HAP-1 (cell line): ENCODE data around the gene PIGH.
A peak's percentile ranks its signal among the peaks of the same experiment; 100 is the strongest.

Experiments
- DNase-seq, 2 experiments: peaks; one replicate each; pipeline ENCODE4 v3.0.0-alpha.2; 2016 to 2020; ENCODE audit warnings: low spot score in 2 of 2
- H3K27me3 ChIP-seq: fragments of 250-450 bp; sonication (Bioruptor Pico); 2 replicates; pipeline ENCODE4 v1.5.1; 2020; ENCODE audit warnings: low read depth, mild to moderate bottlenecking, moderate library complexity
- H3K36me3 ChIP-seq: fragments of 250-450 bp; sonication (Bioruptor Pico); replicated peaks from 2 replicates; pipeline ENCODE4 v1.5.1; 2020; ENCODE audit warnings: mild to moderate bottlenecking
- H3K4me1 ChIP-seq: fragments of 250-450 bp; sonication (Bioruptor Pico); 2 replicates; pipeline ENCODE4 v1.5.1; 2020; ENCODE audit warnings: mild to moderate bottlenecking
- H3K4me3 ChIP-seq: fragments of 250-450 bp; sonication (Bioruptor Pico); 2 replicates; pipeline ENCODE4 v1.5.1; 2020; ENCODE audit warnings: mild to moderate bottlenecking, moderate library complexity
- H3K9me3 ChIP-seq: fragments of 250-450 bp; sonication (Bioruptor Pico); 2 replicates; pipeline ENCODE4 v1.5.1; 2020; ENCODE audit warnings: mild to moderate bottlenecking, moderate library complexity
- in situ Hi-C: fragments of 300-500 bp; cut with MboI; formaldehyde crosslinking; loops from 3 replicates; pipeline ENCODE4 v1.14.3; 2020; ENCODE audit warnings: low sequenced_read_pairs, inconsistent platforms, mixed read lengths

The PIGH gene

DNA sequence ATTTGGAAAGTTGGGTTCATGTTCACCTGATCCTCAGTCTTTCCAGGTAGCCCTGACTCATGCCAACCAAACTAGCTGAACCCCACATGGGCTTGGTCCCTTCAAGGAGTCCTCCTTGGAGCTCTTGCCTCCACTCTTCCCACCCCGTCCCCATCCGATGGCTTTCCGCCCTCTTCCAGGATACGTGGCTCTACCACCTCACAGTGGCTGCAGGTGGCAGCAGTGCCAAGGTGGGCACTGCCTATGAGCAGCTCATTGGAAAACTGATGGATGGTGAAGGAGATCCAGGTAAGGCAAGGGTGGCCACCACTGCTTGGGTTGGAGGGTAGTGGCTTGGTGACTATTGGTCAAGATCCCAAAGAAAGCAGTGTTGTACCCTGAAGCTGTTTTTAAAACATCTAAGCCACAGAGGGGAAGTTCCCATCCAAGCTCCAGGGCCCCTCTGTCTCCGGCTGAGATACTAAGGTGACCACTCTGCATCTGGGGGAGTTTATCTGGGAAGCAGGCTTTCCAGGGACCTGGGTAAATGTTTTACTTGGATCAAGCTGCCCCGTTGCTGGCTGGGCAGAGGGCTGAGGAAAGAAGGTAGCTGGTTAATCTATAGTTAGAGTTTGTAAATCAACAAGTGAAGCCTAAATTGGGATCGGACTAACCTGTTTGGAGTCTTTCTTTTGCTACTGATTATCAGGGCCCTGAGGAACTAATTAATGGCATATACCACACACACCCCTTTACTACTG is 23.7 kb downstream of the PIGH start:
- Histone ChIP-seq H3K4me3 (no peak overlapping the region), H3K36me3 (no peaks in the 10 kb centered on the region; the same call in 1 of the 2 replicates), H3K4me1 (no peaks in the 10 kb centered on the region), H3K27me3 (no peaks in the 10 kb centered on the region), H3K9me3 (no peaks in the 10 kb centered on the region)
- DNase-seq = no peak
- in situ Hi-C loops = loop anchor here (10.0 kb wide), 1 partner anchor 152 kb away; no protein-coding TSS in a partner anchor

DNA sequence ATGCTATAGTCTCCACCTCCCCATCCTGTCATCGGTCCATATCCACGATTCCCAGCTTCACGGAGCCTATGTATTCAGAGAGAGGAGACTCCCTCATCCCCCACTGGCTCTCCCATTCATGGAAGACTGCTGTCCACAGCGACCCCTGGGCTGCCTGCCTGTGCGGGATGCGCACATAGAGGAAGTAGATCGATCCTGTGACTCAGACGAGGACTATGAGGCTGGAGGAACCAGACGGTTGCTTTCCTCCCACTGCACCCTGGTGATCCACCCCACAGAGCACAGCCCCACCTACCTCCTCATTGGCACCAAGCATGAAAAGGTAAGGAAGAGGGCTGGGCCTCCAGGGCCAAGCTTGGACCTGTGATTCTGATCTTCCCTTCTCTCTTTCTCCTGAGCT is 24.4 kb downstream of the PIGH start:
- in situ Hi-C loops = loop anchor here (10.0 kb wide), 1 partner anchor 151 kb away; no protein-coding TSS in a partner anchor
- Histone ChIP-seq H3K4me3 (no peak overlapping the region), H3K4me1 (no peaks in the 10 kb centered on the region), H3K36me3 (no peaks in the 10 kb centered on the region; the same call in 1 of the 2 replicates), H3K9me3 (no peaks in the 10 kb centered on the region), H3K27me3 (no peaks in the 10 kb centered on the region)
- no peak for DNase-seq

DNA sequence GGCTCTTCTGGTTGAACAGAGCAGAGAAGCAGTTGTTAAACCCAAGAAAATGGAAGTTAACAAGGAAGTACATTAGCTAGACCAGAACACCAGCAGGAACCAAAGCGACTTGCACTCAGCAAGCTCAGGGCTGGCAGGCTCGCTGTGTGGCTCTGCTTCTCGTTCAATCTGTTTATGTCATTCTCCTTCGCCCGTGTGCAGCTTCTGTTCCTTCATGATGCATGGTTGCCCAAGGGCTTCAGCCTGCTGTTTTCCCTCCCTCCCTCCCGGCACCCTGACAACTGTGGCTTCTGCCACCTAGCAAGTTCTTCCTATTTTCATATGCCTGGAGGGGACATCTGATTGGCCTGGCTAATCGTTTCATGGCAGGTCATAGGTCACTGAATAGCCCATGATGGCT is 25.3 kb downstream of the PIGH start:
- Histone ChIP-seq H3K36me3 (no peaks in the 10 kb centered on the region; the same call in 1 of the 2 replicates), H3K9me3 (no peaks in the 10 kb centered on the region), H3K27me3 (no peaks in the 10 kb centered on the region), H3K4me1 (no peaks in the 10 kb centered on the region), H3K4me3 (no peak overlapping the region)
- in situ Hi-C loops = loop anchor here (10.0 kb wide), 1 partner anchor 150 kb away; no protein-coding TSS in a partner anchor
- no peak for DNase-seq

DNA sequence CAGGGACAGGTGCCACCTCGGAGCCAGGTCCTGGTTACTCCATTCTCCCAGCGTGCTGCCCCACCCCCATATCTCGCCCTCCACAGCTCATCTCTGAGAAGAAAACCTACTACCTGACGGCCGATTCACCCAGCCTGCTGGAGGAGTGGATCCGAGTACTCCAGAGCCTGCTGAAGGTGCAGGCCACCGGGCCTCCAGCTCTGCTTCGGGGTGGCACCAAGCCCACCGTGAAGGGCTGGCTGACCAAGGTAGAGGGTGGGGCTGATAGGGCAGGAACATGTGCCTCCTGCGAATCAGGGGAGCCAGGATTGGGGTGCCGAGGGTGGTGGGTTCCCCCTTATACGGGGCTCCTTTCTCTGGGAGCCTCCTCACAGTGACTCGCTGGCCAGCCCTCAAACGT is 25.9 kb downstream of the PIGH start:
- H3K4me3 ChIP-seq = no peak overlapping the region
- H3K36me3 ChIP-seq = no peaks in the 10 kb centered on the region; the same call in 1 of the 2 replicates
- H3K27me3 ChIP-seq = no peaks in the 10 kb centered on the region
- in situ Hi-C loops = loop anchor here (10.0 kb wide), 1 partner anchor 149 kb away; no protein-coding TSS in a partner anchor
- no peak for DNase-seq
- no peaks in the 10 kb centered on the region for H3K4me1 ChIP-seq
- H3K9me3 ChIP-seq = no peaks in the 10 kb centered on the region

DNA sequence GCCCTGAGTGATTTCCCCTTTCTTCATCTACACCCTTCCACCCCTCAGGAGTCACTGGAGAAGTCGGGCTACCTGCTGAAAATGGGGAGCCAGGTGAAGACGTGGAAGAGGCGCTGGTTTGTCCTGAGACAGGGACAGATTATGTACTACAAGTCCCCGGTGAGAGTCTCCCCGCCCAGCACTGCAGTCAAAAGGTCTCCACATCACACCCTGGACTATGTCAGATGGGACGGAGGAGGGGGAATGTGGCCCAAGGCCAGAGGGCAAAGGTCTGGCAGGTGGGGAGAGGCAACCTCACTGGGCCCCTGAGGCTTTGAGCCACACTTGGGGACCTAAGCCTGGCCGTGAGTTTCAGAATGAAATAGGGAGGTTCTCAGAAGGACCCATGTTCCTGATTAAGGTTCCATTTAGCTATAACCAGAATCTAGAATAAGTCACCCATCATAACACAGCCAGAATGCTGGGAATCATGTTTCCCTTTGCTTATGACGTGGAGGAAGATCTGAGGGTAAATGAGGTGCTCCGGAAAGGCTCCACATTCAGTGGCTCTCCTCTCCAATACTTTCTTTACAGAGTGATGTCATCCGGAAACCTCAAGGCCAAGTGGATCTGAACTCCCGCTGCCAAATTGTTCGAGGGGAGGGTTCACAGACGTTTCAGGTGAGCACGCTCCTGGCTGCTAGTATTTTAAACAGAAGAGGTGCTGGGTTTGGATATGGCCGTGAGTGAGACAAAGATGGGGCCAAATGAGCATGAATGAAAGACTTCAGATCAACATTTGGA is 26.6 kb downstream of the PIGH start:
- Histone ChIP-seq H3K4me1 (no peaks in the 10 kb centered on the region), H3K4me3 (no peak overlapping the region), H3K36me3 (no peaks in the 10 kb centered on the region; the same call in 1 of the 2 replicates), H3K9me3 (no peaks in the 10 kb centered on the region), H3K27me3 (no peaks in the 10 kb centered on the region)
- in situ Hi-C loops = loop anchor here (10.0 kb wide), 1 partner anchor 149 kb away; no protein-coding TSS in a partner anchor
- no peak for DNase-seq

DNA sequence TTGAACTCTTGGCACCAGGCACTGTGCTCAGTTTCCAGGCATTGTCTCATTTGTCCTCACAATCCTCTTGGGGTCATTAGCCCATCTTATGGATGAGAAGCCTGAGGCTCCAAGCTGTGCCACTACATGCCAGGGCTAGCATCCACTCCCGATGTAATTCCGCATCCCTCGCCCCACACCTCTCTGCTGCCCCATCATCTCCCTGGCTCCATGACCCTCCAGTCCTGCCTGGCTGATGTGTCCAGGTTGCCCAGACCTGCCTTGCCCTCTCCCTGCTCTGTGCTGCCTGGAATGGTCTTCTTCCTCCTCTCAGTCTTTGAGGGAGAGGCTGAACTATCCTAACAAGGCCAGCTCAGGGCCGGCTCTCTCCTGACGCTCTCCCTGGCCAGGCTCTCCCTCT is 27.5 kb downstream of the PIGH start:
- DNase-seq = no peak
- Histone ChIP-seq H3K9me3 (no peaks in the 10 kb centered on the region), H3K4me3 (no peak overlapping the region), H3K36me3 (no peaks in the 10 kb centered on the region), H3K4me1 (no peaks in the 10 kb centered on the region), H3K27me3 (no peaks in the 10 kb centered on the region)
- in situ Hi-C loops = loop anchor here (10.0 kb wide), 1 partner anchor 148 kb away; no protein-coding TSS in a partner anchor

DNA sequence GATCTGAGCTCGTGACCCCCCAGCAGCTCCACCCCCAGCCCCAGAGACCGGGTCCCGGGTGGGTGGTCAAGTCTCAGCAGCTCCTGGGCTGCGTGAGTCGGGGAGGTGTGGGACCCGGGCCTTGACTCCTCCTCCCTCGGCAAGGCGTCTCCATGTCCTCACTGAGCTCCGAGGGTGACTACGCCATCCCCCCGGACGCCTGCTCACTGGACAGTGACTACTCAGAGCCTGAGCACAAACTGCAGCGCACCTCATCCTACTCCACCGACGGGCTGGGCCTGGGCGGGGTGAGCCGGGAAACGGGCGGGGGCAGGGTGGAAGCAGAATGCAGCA is 28.1 kb downstream of the PIGH start:
- DNase-seq = no peak
- no peak overlapping the region for H3K4me3 ChIP-seq
- in situ Hi-C loops = loop anchor here (10.0 kb wide), 1 partner anchor 147 kb away; no protein-coding TSS in a partner anchor
- no peaks in the 10 kb centered on the region for H3K27me3 ChIP-seq
- no peaks in the 10 kb centered on the region for H3K36me3 ChIP-seq
- H3K4me1 ChIP-seq = peaks cover 4% of the 10 kb centered on the region
- no peaks in the 10 kb centered on the region for H3K9me3 ChIP-seq

DNA sequence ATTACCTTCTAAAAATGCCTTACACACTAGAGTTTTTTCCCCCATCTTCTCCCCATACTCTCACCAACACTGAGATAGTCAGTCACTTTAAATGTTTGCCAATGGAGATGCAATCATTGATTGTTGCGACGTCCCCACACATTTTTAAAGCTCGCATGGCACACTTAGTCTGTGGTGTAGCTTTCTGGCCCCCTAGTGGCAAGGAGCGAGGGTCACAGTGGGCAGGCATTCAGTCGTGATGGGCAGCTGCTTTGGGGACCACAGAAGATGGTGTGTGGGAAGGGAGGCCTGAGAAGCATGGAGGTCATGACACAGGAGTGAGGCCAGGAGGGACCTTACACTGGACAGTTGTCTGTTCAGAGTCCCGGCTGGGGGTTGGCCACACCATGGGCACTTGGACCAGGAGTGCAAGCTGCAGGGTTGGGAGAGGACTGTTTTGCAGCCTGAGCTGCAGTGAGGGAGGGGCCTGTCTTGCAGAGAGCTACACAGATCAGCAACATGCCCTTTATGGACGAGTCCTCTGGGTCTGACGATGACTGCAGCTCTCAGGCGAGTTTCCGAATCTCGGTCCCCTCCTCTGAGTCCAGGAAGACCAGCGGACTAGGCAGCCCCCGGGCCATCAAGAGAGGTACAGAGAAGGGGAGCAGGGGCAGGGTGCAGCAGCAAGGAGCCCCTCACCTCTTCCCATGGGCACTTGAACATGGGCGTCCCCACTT is 28.6 kb downstream of the PIGH start:
- Histone ChIP-seq H3K9me3 (no peaks in the 10 kb centered on the region), H3K36me3 (no peaks in the 10 kb centered on the region), H3K27me3 (no peaks in the 10 kb centered on the region), H3K4me3 (no peak overlapping the region), H3K4me1 (peaks cover 9% of the 10 kb centered on the region)
- in situ Hi-C loops = loop anchor here (10.0 kb wide), 1 partner anchor 147 kb away; no protein-coding TSS in a partner anchor
- DNase-seq = peak; percentile 44 to 79

DNA sequence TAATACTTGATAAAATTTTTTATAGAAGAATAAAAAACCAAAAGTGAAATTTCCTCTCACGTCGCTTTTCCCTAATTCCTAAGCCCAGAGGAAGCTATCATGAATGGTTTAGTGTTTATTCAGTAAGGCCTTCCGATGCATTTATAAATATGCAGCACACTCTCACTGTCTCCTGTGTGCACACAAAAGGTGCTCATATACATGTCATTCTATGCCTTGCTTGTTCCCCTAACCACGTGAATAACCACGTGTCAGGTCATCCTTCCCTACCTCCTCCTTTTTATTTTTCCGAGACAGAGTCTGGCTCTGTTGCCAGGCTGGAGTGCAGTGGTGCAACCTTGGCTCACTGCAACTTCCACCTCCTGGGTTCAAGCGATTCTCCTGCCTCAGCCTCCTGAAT is 29.6 kb downstream of the PIGH start:
- in situ Hi-C loops = loop anchor here (10.0 kb wide), 1 partner anchor 146 kb away; no protein-coding TSS in a partner anchor
- H3K27me3 ChIP-seq = no peaks in the 10 kb centered on the region
- peaks cover 13% of the 10 kb centered on the region for H3K4me1 ChIP-seq
- DNase-seq = no peak
- no peaks in the 10 kb centered on the region for H3K9me3 ChIP-seq
- H3K4me3 ChIP-seq = no peak overlapping the region
- H3K36me3 ChIP-seq = no peaks in the 10 kb centered on the region

DNA sequence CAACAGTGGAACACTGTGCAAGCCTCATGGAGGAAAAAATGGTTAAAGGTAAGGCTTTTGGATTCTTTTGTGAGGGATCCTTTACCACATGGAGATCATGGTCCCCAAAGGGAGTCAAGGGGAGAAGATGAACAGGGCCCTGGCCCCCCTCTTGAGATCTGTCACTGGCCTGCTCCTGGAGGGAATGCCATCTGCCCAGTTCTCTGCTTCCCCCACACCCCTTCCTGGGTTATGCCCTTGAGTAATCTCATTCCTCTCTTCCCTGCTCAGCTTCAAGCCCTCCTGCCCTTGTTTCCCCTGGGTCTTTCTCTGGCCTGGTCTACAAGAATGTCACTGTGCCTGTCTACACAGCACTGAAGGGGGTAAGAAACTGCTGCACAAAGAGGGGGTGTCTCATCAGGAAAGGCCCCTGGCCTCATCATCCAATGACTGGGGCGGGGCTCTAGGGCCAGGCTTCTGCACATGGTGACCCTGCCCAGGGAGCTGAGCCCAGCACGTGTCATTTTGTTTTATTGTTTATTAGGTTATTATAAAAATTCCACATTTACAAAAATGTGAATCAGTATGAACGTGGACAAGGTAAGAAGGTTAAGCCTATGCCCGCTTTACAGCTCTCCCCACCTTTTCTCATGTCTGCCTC is 30.3 kb downstream of the PIGH start:
- in situ Hi-C loops = loop anchor here (10.0 kb wide), 1 partner anchor 145 kb away; no protein-coding TSS in a partner anchor

DNA sequence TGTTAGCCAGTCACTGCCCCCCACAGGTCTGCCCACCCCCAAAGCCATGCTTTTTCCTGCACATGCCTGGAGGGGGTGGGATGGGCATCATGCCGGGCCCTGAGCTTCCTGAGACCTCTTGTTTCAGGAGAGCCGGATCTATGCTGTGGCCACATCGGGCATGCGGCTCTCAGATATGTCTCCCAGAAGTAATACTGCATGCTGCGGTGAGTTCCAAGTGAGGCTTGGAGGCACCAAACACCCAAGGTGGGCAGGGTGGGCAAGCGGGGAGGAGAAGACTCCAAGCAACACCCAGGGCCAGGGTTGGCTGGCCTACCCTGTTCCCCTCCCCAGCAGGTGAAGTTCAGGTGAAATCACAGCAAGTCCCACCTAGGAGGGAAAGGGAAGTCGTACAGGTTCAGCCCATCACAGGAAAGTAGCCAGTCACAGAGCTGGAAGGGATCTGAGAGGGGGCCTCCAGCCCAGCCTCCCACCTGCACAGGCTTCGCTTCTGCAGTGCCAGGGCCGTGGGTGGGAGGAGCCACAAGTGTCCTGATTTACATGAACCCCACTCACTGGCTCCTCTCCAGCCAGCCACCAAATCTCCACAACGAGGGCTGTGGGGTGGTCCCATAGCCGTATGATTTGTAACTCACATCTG is 30.9 kb downstream of the PIGH start:
- peaks cover 13% of the 10 kb centered on the region for H3K4me1 ChIP-seq
- in situ Hi-C loops = no loop called here
- H3K27me3 ChIP-seq = no peaks in the 10 kb centered on the region
- no peak for DNase-seq
- H3K36me3 ChIP-seq = no peaks in the 10 kb centered on the region
- H3K9me3 ChIP-seq = no peaks in the 10 kb centered on the region
- no peak overlapping the region for H3K4me3 ChIP-seq

More for the DNA sequence above, 30.3 kb downstream of the PIGH start:
- no peak for DNase-seq
- H3K36me3 ChIP-seq = no peaks in the 10 kb centered on the region
- H3K27me3 ChIP-seq = no peaks in the 10 kb centered on the region
- peaks cover 13% of the 10 kb centered on the region for H3K4me1 ChIP-seq
- H3K9me3 ChIP-seq = no peaks in the 10 kb centered on the region
- H3K4me3 ChIP-seq = no peak overlapping the region

DNA sequence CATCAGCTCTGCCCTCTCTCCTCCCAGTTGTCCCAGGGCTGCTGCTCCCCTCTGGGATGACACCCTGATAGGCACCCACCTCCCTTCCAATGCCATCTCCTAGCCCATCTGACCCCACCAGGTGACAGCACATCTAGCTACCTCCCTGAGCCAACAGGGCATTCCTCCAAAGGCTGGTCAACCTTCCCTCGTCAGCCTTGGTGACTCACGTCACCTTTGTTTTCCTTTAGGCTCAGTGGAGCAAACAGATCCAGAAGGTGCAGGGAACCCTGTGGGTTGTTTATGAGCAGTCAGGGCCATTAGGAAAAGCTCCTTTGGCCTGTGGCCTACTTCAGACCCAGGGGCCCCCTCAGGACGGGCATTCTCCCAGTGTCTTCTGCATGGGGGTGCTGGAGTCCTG is 32.4 kb downstream of the PIGH start:
- DNase-seq = no peak
- peaks cover 13% of the 10 kb centered on the region for H3K4me1 ChIP-seq
- 0 out of 2 replicates have a peak, but pooled peaks cover 3% of the 10 kb centered on the region for H3K36me3 ChIP-seq
- in situ Hi-C loops = no loop called here
- H3K27me3 ChIP-seq = no peaks in the 10 kb centered on the region
- no peak overlapping the region for H3K4me3 ChIP-seq
- H3K9me3 ChIP-seq = no peaks in the 10 kb centered on the region
